GM23248 (cell line): ENCODE measurements around the gene GRID2.

ENCODE experiments used
- EZH2 ChIP-seq: fragments of 200-600 bp; sonication (generic); IDR thresholded peaks from 2 replicates; pipeline ENCODE4 v1.6.1; 2018; ENCODE audit warnings: antibody characterized with exemption, mild to moderate bottlenecking; ENCODE audit not compliant: insufficient read depth, poor library complexity, severe bottlenecking
- EZH2phosphoT487 ChIP-seq: fragments of 200-600 bp; sonication (generic); IDR thresholded peaks from 2 replicates; pipeline ENCODE4 v1.6.1; 2018; ENCODE audit warnings: antibody characterized with exemption, moderate library complexity, mild to moderate bottlenecking, low read depth; ENCODE audit not compliant: insufficient read depth

DNA sequence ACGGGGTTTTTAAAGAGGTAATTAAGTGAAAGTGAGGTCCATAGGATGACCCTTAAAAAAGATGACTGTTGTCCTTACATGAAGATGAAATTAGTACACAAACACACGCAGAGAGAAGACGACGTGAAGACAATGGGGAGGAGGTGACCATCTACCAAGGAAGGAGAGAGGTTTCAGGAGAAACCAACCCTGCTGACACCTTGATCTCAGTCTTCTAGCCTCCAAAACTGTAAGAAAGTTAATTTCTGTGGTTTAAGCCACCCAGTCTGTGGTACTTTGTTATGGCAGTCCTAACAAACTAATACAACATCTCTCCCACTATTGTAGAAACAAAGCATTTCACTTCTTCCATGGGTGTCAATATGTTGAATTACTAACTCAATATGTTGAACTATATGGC lies 1385.2 kb downstream of the GRID2 start:
- TF ChIP-seq EZH2 (no peak), EZH2phosphoT487 (no peak)
